ENCODE data around the gene OXT. TPM values are rescaled to one million over a fixed set of nuclear protein-coding genes. Genes with fewer than 3 reads are reported as not detected.
A peak's percentile ranks its signal among the peaks of the same experiment; 100 is the strongest.
"Not testable (repeated sequence)": the region's sequence is repeated elsewhere in the genome, so short reads cannot be mapped to it uniquely, and the experiment has no call there.

OXT gene
- total RNA-seq, 1 donor from 2014 or later = not detected

DNA sequence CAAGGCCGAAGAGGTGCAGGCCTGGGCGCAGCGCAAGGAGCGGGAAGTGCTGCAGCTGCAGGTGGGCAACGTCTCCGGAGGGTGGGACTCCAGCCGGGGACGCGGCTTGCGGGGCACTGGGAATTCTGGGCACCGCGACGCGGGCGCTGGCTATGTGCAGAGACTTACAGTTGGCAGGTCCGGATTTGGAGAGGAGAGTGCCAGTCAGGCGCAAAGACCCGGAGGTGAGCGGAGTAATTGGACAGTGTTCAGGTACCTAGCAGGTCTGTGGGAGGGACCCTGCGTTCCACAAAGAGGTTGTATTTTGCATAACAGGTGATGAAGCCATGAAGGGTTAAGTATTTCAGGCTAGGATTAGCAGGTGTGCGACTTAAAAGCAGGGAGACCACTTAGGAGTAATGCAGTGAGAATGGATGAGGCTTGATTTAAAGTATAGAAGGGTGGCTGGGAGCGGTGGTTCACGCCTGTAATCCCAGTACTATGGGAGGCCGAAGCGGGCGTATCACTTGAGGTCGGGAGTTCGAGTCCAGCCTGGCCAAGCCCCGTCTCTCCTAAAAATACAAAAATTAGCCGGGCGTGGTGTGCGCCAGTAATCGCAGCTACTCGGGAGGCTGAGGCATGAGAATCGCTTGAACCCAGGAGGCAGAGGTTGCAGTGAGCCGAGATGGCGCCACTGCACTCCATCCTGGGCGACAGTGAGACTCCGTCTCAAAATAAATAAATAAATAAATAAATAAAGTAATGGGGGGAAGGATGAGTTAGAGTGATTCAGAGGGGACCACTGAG lies 24.6 kb upstream of the OXT start:
- TF ChIP-seq CTCF (IDR thresholded peaks at IDR 0.05; ENCODE audit: insufficient read depth, low read length, poor library complexity, severe bottlenecking) = no peak
- Histone ChIP-seq H3K4me3 (ENCODE audit: low read depth, low read length) (peak overlapping the region; percentile 54), H3K36me3 (ENCODE audit: control insufficient read depth, insufficient read depth, low read length) (peaks cover 6% of the 10 kb centered on the region), H3K27me3 (ENCODE audit: control insufficient read depth, insufficient read depth, low read length) (no peaks in the 10 kb centered on the region)
- DNase-seq (ENCODE audit: low read depth) = no peak

- no peak for TF ChIP-seq CTCF (IDR thresholded peaks at IDR 0.05; ENCODE audit: insufficient read depth, low read length, poor library complexity, severe bottlenecking)
- Histone ChIP-seq H3K36me3 (ENCODE audit: control insufficient read depth, insufficient read depth, low read length) (peaks cover 6% of the 10 kb centered on the region), H3K4me3 (ENCODE audit: low read depth, low read length) (no peak overlapping the region)
These were observed 23.7 kb upstream of the OXT start for GRCh38 chr20:3047486-3048419.

GRCh38 chr20:3051385-3052019 lies 19.9 kb upstream of the OXT start:
- no peak for DNase-seq (ENCODE audit: low read depth)
- no peak overlapping the region for H3K4me3 ChIP-seq (ENCODE audit: low read depth, low read length)

More at GRCh38 chr20:3047486-3048419, 23.7 kb upstream of the OXT start:
- no peaks in the 10 kb centered on the region for H3K27me3 ChIP-seq (ENCODE audit: control insufficient read depth, insufficient read depth, low read length)
- DNase-seq (ENCODE audit: low read depth) = no peak

GRCh38 chr20:3059489-3059888 lies 11.9 kb upstream of the OXT start:
- no peaks in the 10 kb centered on the region for H3K27me3 ChIP-seq (ENCODE audit: control insufficient read depth, insufficient read depth, low read length)
- H3K36me3 ChIP-seq (ENCODE audit: control insufficient read depth, insufficient read depth, low read length) = no peaks in the 10 kb centered on the region
- no peak overlapping the region for H3K4me3 ChIP-seq (ENCODE audit: low read depth, low read length)
- TF ChIP-seq CTCF (IDR thresholded peaks at IDR 0.05; ENCODE audit: insufficient read depth, low read length, poor library complexity, severe bottlenecking) = no peak
- DNase-seq (ENCODE audit: low read depth) = no peak

More at GRCh38 chr20:3051385-3052019, 19.9 kb upstream of the OXT start:
- Histone ChIP-seq H3K27me3 (ENCODE audit: control insufficient read depth, insufficient read depth, low read length) (no peaks in the 10 kb centered on the region), H3K36me3 (ENCODE audit: control insufficient read depth, insufficient read depth, low read length) (peaks cover 6% of the 10 kb centered on the region)
- no peak for TF ChIP-seq CTCF (IDR thresholded peaks at IDR 0.05; ENCODE audit: insufficient read depth, low read length, poor library complexity, severe bottlenecking)

DNA sequence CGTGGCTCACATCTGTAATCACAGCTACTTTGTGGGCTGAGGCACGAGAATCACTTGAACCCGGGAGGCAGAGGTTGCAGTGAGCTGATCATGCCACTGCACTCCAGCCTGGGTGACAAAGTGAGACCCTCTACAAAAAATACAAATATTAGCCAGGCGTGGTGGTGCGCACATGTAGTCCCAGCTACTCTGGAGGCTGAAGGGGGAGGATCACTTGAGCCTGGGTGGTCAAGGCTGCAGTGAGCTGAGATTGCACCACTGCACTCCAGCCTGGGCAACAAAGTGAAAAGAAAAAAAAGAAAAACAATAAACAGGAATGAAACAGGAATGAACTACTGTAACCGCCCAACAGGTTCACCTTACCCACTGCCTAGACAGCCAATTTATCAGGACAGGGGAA lies 7.3 kb upstream of the OXT start:
- not testable (repeated sequence) for H3K4me3 ChIP-seq (ENCODE audit: low read depth, low read length); DNase-seq (ENCODE audit: low read depth); H3K27me3 ChIP-seq (ENCODE audit: control insufficient read depth, insufficient read depth, low read length); H3K36me3 ChIP-seq (ENCODE audit: control insufficient read depth, insufficient read depth, low read length)

Data from kidney epithelial cell (primary cell).